GM18498 (cell line): ENCODE data around the gene SNURF.
"Not testable (repeated sequence)": the region's sequence is repeated elsewhere in the genome, so short reads cannot be mapped to it uniquely, and the experiment has no call there.

Experiments
- ATAC-seq: cut with Tn5 transposase; IDR thresholded peaks from one replicate; pipeline ENCODE4 v1.9.1; 2021; ENCODE audit warnings: mild to moderate bottlenecking, moderate library complexity; ENCODE audit not compliant: unreplicated experiment

The SNURF gene

GRCh38 chr15:24966364-24967103 is 11.7 kb downstream of the SNURF start:
- no peak for ATAC-seq

GRCh38 chr15:24971052-24971451 is 16.3 kb downstream of the SNURF start:
- no peak for ATAC-seq

- no peak for ATAC-seq
These were observed 17.0 kb downstream of the SNURF start for GRCh38 chr15:24971772-24972171.

GRCh38 chr15:24972707-24973106 is 17.9 kb downstream of the SNURF start:
- ATAC-seq = not testable (repeated sequence)

- no peak for ATAC-seq
These were observed 22.1 kb downstream of the SNURF start for GRCh38 chr15:24976932-24977331.

GRCh38 chr15:24977686-24978085 is 22.9 kb downstream of the SNURF start:
- no peak for ATAC-seq

- ATAC-seq = no peak
These were observed 30.4 kb downstream of the SNURF start for GRCh38 chr15:24985224-24985623.

GRCh38 chr15:24986653-24987052 is 31.9 kb downstream of the SNURF start:
- ATAC-seq = no peak
